ENCODE measurements around the gene SLC23A2.

GRCh38 chr20:4950437-4950836 is 50.9 kb downstream of the SLC23A2 start:
- no peak for TF ChIP-seq CTCF (IDR thresholded peaks at IDR 0.05; ENCODE audit: low read depth, low read length, poor library complexity, severe bottlenecking)
- no peak for TF ChIP-seq EZH2phosphoT487 (IDR thresholded peaks at IDR 0.05; ENCODE audit: borderline replicate concordance, low read length)
